GM21526 (cell line): Measurements from ENCODE around the gene NIPA2.
"Not testable (repeated sequence)": the region's sequence is repeated elsewhere in the genome, so short reads cannot be mapped to it uniquely, and the experiment has no call there.

Experiments used
- ATAC-seq: cut with Tn5 transposase; IDR thresholded peaks from one replicate; pipeline ENCODE4 v1.9.1; 2021; ENCODE audit warnings: moderate library complexity; ENCODE audit not compliant: unreplicated experiment, low FRiP score

The NIPA2 gene

GRCh38 chr15:22838292-22839042 is at the start of gene NIPA2:
NIPA2 (plus strand) TSS chr15:22838666; CDS start chr15:22851732, 13,066 bp downstream.
- ATAC-seq = peak; percentile 84

- ATAC-seq = no peak
Observed at GRCh38 chr15:22794063-22794462, 44.4 kb upstream of the NIPA2 start.

GRCh38 chr15:22794621-22795167 is 43.8 kb upstream of the NIPA2 start:
- no peak for ATAC-seq

- ATAC-seq = no peak
Observed at GRCh38 chr15:22795206-22796063, 43.0 kb upstream of the NIPA2 start.

GRCh38 chr15:22796079-22796478 is 42.4 kb upstream of the NIPA2 start:
- no peak for ATAC-seq

- no peak for ATAC-seq
Observed at GRCh38 chr15:22799902-22800301, 38.6 kb upstream of the NIPA2 start.

DNA sequence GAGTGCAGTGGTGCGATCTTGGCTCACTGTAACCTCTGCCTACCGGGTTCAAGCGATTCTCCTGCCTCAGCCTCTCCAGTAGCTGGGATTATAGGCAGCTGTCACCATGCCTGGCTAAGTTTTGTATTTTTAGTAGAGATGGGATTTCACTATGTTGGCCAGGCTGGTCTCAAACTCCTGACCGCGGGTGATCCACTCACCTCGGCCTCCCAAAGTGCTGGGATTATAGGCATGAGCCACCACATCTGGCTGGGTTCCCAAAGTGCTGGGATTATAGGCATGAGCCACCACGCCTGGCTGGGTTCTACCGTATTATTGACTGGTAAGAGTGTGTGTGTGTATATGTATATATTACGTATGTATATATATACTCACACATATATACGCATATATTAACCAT is 35.5 kb upstream of the NIPA2 start:
- not testable (repeated sequence) for ATAC-seq

GRCh38 chr15:22806156-22806555 is 32.3 kb upstream of the NIPA2 start:
- ATAC-seq = no peak

DNA sequence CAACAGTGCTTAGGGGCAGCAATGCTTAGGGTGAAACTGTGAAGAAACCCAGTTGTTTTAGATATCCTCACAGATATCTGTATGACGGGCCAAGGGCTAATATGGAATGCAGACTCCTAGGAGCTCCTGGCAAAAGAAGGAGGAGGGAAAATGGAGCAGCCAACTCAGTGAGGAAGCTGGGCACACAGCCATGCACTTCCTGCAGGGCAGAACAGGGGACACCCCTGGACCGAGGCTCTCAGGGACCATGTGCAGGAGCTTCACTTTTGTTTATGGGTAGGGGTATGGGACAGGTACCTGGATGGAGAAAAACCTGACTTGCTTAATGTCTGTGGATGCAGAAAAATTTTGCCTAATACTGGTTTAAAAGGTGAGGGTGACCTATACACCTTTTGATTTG is 31.8 kb upstream of the NIPA2 start:
- ATAC-seq = no peak

DNA sequence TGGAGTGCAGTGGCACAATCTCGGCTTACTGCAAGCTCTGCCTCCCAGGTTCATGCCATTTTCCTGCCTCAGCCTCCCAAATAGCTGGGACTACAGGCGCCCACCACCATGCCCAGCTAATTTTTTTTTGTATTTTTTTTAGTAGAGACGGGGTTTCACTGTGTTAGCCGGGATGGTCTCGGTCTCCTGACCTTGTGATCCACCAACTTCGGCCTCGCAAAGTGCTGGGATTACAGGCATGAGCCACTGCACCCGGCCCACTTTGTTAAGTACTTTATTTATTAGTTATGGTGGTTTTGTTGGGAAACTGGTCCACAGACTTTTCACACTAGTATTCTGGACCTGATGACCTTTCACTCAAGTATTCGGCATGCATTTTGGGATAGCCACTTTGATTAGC is 30.6 kb upstream of the NIPA2 start:
- not testable (repeated sequence) for ATAC-seq

DNA sequence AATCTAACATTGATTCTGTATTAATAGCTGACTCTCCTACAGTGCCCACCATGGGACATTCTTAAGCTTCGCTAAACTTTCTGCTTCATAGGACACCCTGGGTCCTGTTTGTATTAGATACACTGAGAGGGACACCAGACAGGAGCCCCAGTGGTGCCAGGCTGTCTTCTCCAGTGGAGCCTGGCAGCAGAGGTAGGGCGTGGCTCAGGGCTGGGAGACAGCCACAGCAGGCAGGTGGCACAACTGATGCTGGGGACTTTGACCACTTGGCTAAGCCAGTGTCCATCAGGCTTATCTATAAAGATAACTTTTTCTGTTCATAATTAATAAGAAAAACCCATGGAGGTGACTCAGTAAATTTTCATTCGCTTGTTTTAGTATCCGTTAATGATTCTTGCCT is 30.2 kb upstream of the NIPA2 start:
- no peak for ATAC-seq

GRCh38 chr15:22808761-22809280 is 29.6 kb upstream of the NIPA2 start:
- ATAC-seq = no peak

- no peak for ATAC-seq
Observed at GRCh38 chr15:22810033-22810852, 28.2 kb upstream of the NIPA2 start.

DNA sequence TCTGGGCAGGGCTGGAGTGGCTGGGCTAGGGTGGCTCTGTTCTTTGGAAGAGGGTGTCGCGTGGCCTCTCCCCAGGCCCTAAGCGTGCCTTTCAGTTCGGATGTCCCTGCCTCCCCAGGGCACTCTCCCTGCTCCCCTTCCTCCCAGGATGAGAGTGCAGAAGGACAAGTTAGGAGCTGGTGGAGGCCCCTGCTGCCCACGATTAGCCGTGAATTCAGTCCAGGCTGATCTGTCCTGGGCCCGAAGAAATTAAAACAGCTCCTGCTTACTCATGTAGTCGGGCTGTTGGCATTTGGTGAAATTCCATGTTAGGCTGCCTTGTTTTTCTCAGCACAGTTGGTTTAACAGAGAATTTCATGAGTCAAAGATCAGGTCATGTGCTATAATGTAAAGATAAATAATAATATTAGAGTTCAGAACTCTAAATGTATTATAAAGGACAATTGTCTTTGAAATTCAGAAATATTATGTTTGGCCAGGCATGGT is 27.6 kb upstream of the NIPA2 start:
- ATAC-seq = no peak

DNA sequence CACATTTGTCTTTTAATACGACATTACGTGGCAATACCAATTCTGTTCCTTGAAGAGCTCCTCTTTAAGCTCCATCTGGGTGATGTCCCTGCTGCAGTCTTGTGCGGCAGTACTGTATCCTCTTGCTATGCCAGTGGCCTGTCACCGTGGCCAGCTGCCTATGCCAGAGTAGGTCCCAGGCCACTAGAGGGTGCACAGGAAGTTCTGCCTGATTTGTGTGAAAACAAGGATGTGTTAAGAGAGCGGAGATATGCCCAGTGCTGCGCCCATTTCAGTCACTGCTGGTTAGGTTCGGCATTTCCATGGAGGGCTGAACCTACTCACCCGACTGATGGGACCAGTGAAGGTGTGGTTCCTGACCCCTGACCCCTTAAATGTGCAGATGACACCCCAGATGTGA is 26.8 kb upstream of the NIPA2 start:
- ATAC-seq = no peak

DNA sequence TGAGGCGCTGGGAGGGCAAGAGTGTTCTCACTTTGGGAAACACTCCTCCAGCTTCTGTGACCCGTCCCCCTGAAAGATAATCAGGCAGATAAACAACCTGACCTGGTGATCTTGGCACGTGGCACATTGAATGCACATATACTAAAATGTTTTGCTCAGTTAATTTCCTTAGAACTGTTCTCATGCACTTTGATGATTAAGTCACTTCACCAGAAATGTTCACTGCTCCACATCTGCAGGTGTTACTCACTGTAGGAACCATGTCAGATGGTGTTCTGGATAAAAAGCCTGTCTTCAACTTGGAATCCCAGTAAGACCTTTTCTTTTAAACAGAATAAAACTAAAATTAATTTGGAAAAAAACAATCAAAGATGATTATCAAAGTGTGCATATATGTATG is 24.6 kb upstream of the NIPA2 start:
- ATAC-seq = no peak

DNA sequence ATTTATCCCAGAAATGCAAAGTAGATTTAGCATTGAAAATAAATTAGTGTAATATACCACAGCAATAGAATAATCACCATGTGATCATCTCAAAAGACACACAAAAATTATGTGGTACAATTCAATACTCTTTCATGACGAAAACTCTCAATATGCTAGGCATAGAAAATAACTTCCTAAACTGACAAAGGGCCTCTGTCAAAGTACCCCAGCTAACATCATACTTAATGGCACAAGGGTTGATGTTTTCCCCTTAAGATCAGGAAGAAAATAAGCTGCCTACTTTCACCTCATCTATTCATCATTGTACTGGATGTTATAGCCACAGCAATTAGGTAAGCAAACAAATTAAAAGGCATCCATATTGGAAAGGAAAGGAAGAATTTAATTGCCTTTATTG is 22.7 kb upstream of the NIPA2 start:
- no peak for ATAC-seq

DNA sequence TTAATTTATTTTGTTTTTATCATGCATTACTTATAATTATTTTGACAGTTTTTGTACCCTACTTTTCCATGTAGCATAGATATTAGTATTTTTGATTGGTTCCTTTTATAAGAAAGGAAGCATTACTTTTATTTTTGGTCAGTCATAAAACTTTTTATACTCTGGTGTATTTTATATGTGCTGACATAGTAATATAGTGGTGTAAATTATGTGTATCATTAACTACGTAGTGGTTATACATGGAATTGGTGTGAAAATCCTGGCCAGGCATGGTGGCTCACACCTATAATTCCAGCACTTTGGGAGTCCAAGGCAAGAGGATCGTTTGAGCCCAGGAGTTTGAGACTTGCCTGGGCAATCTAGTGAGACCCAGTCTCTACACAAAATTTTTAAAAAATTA is 18.8 kb upstream of the NIPA2 start:
- no peak for ATAC-seq

- ATAC-seq = no peak
Observed at GRCh38 chr15:22823495-22824128, 14.9 kb upstream of the NIPA2 start.

DNA sequence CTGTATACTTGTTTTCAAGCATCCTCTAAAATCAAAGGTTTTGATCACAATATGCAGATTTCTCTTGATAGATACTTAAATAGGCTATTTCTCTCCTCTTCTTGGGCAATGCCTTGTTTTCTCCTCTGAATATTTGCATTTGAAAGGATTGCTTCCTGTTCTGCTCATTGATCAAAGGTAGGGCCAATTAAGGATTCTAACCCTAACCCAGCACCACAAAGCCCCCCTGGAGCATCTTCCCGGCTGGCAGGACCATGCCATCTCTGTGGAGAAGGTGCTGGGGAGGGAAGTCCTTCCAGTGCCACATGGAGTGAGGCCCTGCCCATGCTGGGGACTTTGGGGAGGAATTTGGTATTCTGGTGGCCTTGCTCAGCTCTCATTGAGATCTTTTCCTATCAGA is 11.3 kb upstream of the NIPA2 start:
- no peak for ATAC-seq
